Lung (tissue), 12 donors: ENCODE measurements around the gene BLOC1S6. TPM values are rescaled to one million over a fixed set of nuclear protein-coding genes. Genes with fewer than 3 reads are reported as not detected.

Experiments used
- ATAC-seq: fragments of 200-7000 bp; cut with Tn5 transposase; one replicate; pipeline ENCODE4 v1.9.1; 2020; ENCODE audit warnings: moderate number of reproducible peaks; ENCODE audit not compliant: insufficient read depth, low FRiP score
- DNase-seq, 3 donors: peaks; one replicate each; pipeline ENCODE4 v3.0.0-alpha.2; 2013 to 2017
- H3K27ac ChIP-seq, 2 donors: one replicate each; pipeline ENCODE4 v1.5.1; 2013; ENCODE audit warnings: mild to moderate bottlenecking in 2 of 2, moderate library complexity in 2 of 2, control low read depth in 1 of 2, inconsistent platforms in 1 of 2, low read depth in 1 of 2, low read length in 1 of 2
- H3K27me3 ChIP-seq, 3 donors: one replicate each; pipeline ENCODE4 v1.5.1; 2013; ENCODE audit warnings: low read length in 2 of 3; ENCODE audit not compliant: control insufficient read depth in 3 of 3, insufficient read depth in 3 of 3
- H3K36me3 ChIP-seq, 4 donors: one replicate each; pipeline ENCODE4 v1.5.1; 2013; ENCODE audit warnings: low read length in 4 of 4, mild to moderate bottlenecking in 1 of 4, moderate library complexity in 1 of 4; ENCODE audit not compliant: control insufficient read depth in 4 of 4, insufficient read depth in 4 of 4
- H3K4me1 ChIP-seq, 5 donors: one replicate each; pipeline ENCODE4 v1.5.1; 2013; ENCODE audit warnings: low read length in 5 of 5, mild to moderate bottlenecking in 2 of 5, moderate library complexity in 1 of 5; ENCODE audit not compliant: control insufficient read depth in 5 of 5, insufficient read depth in 5 of 5
- H3K4me3 ChIP-seq: one replicate; pipeline ENCODE4 v1.5.1; 2013; ENCODE audit warnings: mild to moderate bottlenecking, control low read depth, moderate library complexity
- H3K9ac ChIP-seq, 2 donors: one replicate each; pipeline ENCODE4 v1.5.1; 2013; ENCODE audit warnings: low read length in 2 of 2, control low read depth in 1 of 2; ENCODE audit not compliant: insufficient read depth in 1 of 2
- H3K9me3 ChIP-seq, 4 donors: one replicate each; pipeline ENCODE4 v1.5.1; 2013; ENCODE audit warnings: low read length in 3 of 4, mild to moderate bottlenecking in 1 of 4, moderate library complexity in 1 of 4; ENCODE audit not compliant: control insufficient read depth in 4 of 4, insufficient read depth in 3 of 4
- WGBS, 2 donors: extraction: QIAGEN DNeasy Blood & Tissue Kit; methylation state at CpG; one replicate each; pipeline ENCODE4 v1.1.7; 2013; 5-methylcytosine and 5-hydroxymethylcytosine counted together
- polyA plus RNA-seq, 2 donors: library from polyadenylated mRNA; stranded (reverse); fragments of 200-250 nt; gene quantifications; one replicate each; pipeline ENCODE4 v1.2.1, GENCODE V29; 2013
- total RNA-seq, 2 donors: library from RNA; depleted of rRNA in 1 of 2; stranded (reverse); fragments of >200 nt in 1 of 2; gene quantifications; one replicate each; pipeline ENCODE4 v1.2.1, GENCODE V29; 2014 to 2021
- TF ChIP-seq, protein P1 (sequence below): IDR thresholded peaks from 2 replicates; pipeline ENCODE4 v1.5.1; 2012; ENCODE audit warnings: mild to moderate bottlenecking; ENCODE audit errors: control extremely low read depth, extremely low read depth
- donor health status: control.
- donor health status: control.
- donor health status: Bipolar disorder and iron deficiency.
- donor health status: healthy.
- donor health status: DM: yes; HTN: yes; CAD: no.

BLOC1S6 gene
- total and polyA plus RNA-seq, 4 donors, result 15.2 to 56.5 (median 30.3) TPM

GRCh38 chr15:45594835-45595530 is 7.8 kb downstream of the BLOC1S6 start:
- DNase-seq, result no peak
- Histone ChIP-seq H3K4me1 (peaks cover 0 to 2% (median 0%) of the 10 kb centered on the region in 5 donors), H3K9me3 (no peaks in the 10 kb centered on the region), H3K27me3 (no peaks in the 10 kb centered on the region), H3K9ac (no peak overlapping the region), H3K36me3 (peaks cover 5 to 31% (median 9%) of the 10 kb centered on the region in 4 donors), H3K27ac (no peak overlapping the region), H3K4me3 (no peak overlapping the region)
- TF ChIP-seq, protein P1, sequence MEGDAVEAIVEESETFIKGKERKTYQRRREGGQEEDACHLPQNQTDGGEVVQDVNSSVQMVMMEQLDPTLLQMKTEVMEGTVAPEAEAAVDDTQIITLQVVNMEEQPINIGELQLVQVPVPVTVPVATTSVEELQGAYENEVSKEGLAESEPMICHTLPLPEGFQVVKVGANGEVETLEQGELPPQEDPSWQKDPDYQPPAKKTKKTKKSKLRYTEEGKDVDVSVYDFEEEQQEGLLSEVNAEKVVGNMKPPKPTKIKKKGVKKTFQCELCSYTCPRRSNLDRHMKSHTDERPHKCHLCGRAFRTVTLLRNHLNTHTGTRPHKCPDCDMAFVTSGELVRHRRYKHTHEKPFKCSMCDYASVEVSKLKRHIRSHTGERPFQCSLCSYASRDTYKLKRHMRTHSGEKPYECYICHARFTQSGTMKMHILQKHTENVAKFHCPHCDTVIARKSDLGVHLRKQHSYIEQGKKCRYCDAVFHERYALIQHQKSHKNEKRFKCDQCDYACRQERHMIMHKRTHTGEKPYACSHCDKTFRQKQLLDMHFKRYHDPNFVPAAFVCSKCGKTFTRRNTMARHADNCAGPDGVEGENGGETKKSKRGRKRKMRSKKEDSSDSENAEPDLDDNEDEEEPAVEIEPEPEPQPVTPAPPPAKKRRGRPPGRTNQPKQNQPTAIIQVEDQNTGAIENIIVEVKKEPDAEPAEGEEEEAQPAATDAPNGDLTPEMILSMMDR, result no peak
- WGBS, 2 donors, result 95% methylated on average over 2 of the region's 2 CpGs
- no peak for ATAC-seq

DNA sequence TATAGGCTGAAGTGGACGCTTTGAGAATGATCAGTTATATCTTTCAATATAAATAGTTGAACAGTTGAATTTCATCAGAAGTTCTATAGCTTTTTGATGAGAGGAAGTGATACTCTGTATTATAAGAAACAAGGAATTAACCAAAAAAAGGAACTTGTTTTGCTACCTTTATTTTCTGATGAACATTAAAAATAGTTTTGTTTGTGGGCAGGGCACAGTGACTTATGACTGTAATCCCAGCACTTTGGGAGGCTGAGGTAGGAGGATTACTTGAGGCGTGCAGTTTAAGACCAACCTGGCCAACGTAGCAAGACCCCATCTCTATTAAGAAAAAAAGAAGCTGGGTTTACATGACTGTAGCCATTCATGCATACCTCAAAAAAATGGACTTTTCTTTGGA is 16.7 kb downstream of the BLOC1S6 start:
- no peak for DNase-seq
- Histone ChIP-seq H3K4me1 (no peaks in the 10 kb centered on the region), H3K9ac (no peak overlapping the region), H3K36me3 (peaks cover 5 to 14% (median 10%) of the 10 kb centered on the region in 4 donors), H3K4me3 (no peak overlapping the region), H3K9me3 (no peaks in the 10 kb centered on the region), H3K27me3 (no peaks in the 10 kb centered on the region), H3K27ac (no peak overlapping the region)
- 85 to 87% methylated on average over 3 of the region's 3 CpGs for WGBS, 2 donors
- ATAC-seq, result no peak
- TF ChIP-seq, protein P1, result no peak

DNA sequence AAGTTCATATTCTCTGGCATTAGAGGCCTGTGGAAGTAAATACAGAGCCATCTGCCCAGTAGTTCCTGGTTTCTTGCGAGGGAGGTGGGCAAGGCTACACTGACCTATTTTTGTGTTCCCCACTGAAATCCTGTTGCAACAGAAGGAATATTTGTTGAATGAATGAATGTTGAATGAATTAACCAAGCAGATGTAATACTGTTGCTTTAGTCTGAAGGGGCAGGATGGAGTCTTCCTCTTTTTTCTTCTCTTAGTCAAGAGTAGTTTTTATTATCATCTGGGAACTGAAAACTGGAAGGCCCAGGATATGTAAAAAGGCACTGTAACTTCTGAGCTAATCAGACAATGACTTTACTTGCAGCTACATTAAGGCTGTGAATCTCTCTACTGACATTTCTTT is 17.1 kb downstream of the BLOC1S6 start:
- Histone ChIP-seq H3K4me3 (no peak overlapping the region), H3K9ac (no peak overlapping the region), H3K4me1 (no peaks in the 10 kb centered on the region), H3K27me3 (no peaks in the 10 kb centered on the region), H3K36me3 (peaks cover 5 to 14% (median 10%) of the 10 kb centered on the region in 4 donors), H3K9me3 (no peaks in the 10 kb centered on the region), H3K27ac (no peak overlapping the region)
- TF ChIP-seq, protein P1, result no peak
- 44 to 71% methylated on average over 1 of the region's 1 CpG for WGBS, 2 donors
- DNase-seq (no peak), ATAC-seq (no peak)
